ENCODE measurements around the gene EMC8.

Gene EMC8

GRCh38 chr16:85805442-85806045 lies 6.2 kb upstream of the EMC8 start:
- no peak for TF ChIP-seq CTCF (IDR thresholded peaks at IDR 0.05; ENCODE audit: borderline replicate concordance, insufficient read depth, low read depth, low read length)

GRCh38 chr16:85803570-85803969 lies 4.2 kb upstream of the EMC8 start:
- no peak overlapping the region for H3K4me3 ChIP-seq (ENCODE audit: low read depth, low read length)
- no peak for TF ChIP-seq CTCF (IDR thresholded peaks at IDR 0.05; ENCODE audit: borderline replicate concordance, insufficient read depth, low read depth, low read length)

More at GRCh38 chr16:85805442-85806045, 6.2 kb upstream of the EMC8 start:
- no peak overlapping the region for H3K4me3 ChIP-seq (ENCODE audit: low read depth, low read length)

- TF ChIP-seq CTCF (IDR thresholded peaks at IDR 0.05; ENCODE audit: borderline replicate concordance, insufficient read depth, low read depth, low read length), result no peak
- H3K4me3 ChIP-seq (ENCODE audit: low read depth, low read length), result peak overlapping the region; percentile 95
Measured at GRCh38 chr16:85800321-85800669, 951 bp upstream of the EMC8 start.

- TF ChIP-seq CTCF (IDR thresholded peaks at IDR 0.05; ENCODE audit: borderline replicate concordance, insufficient read depth, low read depth, low read length), result no peak
- peak overlapping the region; percentile 95 for H3K4me3 ChIP-seq (ENCODE audit: low read depth, low read length)
Measured at GRCh38 chr16:85798901-85799496, 345 bp downstream of the EMC8 start.

- TF ChIP-seq CTCF (IDR thresholded peaks at IDR 0.05; ENCODE audit: borderline replicate concordance, insufficient read depth, low read depth, low read length), result no peak
- peak overlapping the region; percentile 95 for H3K4me3 ChIP-seq (ENCODE audit: low read depth, low read length)
Measured at GRCh38 chr16:85798283-85798776, 1.0 kb downstream of the EMC8 start.

- TF ChIP-seq CTCF (IDR thresholded peaks at IDR 0.05; ENCODE audit: borderline replicate concordance, insufficient read depth, low read depth, low read length), result no peak
- no peak overlapping the region for H3K4me3 ChIP-seq (ENCODE audit: low read depth, low read length)
Measured at GRCh38 chr16:85796599-85796998, 2.7 kb downstream of the EMC8 start.

GRCh38 chr16:85796152-85796551 lies 3.2 kb downstream of the EMC8 start:
- no peak for TF ChIP-seq CTCF (IDR thresholded peaks at IDR 0.05; ENCODE audit: borderline replicate concordance, insufficient read depth, low read depth, low read length)
- no peak overlapping the region for H3K4me3 ChIP-seq (ENCODE audit: low read depth, low read length)

All from GM12875 (cell line).